SK-N-SH treated with all-trans-retinoic acid at 6 μM for 48 hours (cell line): Measurements from ENCODE around the gene FAF2.

Experiments
- ATAC-seq: fragments of 200-7000 bp; cut with Tn5 transposase; 3 replicates; pipeline ENCODE4 v1.9.1; 2020; ENCODE audit warnings: mild to moderate bottlenecking, moderate library complexity
- ARNTL ChIP-seq: fragments of 450-650 bp; formaldehyde crosslinking; IDR thresholded peaks from 2 replicates; pipeline ENCODE4 v1.5.0; 2020; ENCODE audit warnings: low read depth, mild to moderate bottlenecking, moderate library complexity, borderline replicate concordance
- CSDC2 ChIP-seq: fragments of 250-450 bp; sonication (Bioruptor Pico); IDR thresholded peaks from 2 replicates; pipeline ENCODE4 v1.5.0; 2020; ENCODE audit warnings: mild to moderate bottlenecking, moderate library complexity
- ESRRG ChIP-seq: fragments of 250-450 bp; sonication (Bioruptor Pico); IDR thresholded peaks from 2 replicates; pipeline ENCODE4 v1.6.1; 2021; ENCODE audit warnings: mild to moderate bottlenecking
- ISL1 ChIP-seq: fragments of 250-450 bp; sonication (Bioruptor Pico); IDR thresholded peaks from 2 replicates; pipeline ENCODE4 v2.1.2; 2022; ENCODE audit warnings: mild to moderate bottlenecking, moderate library complexity
- OSR1 ChIP-seq: fragments of 250-450 bp; sonication (Bioruptor Pico); IDR thresholded peaks from 2 replicates; pipeline ENCODE4 v1.8.0; 2022; ENCODE audit warnings: moderate library complexity, mild to moderate bottlenecking, inconsistent platforms
- PPARA ChIP-seq: fragments of 250-450 bp; sonication (Bioruptor Pico); IDR thresholded peaks from 2 replicates; pipeline ENCODE4 v1.5.0; 2020; ENCODE audit warnings: mild to moderate bottlenecking, borderline replicate concordance
- RARB ChIP-seq: fragments of 250-450 bp; sonication (Bioruptor Pico); IDR thresholded peaks from 2 replicates; pipeline ENCODE4 v1.8.0; 2021; ENCODE audit warnings: mild to moderate bottlenecking, moderate library complexity
- SNAI2 ChIP-seq: fragments of 250-450 bp; sonication (Bioruptor Pico); IDR thresholded peaks from 2 replicates; pipeline ENCODE4 v1.5.0; 2020; ENCODE audit warnings: mild to moderate bottlenecking, moderate library complexity
- TCF4 ChIP-seq: fragments of 250-450 bp; sonication (Bioruptor Pico); IDR thresholded peaks from 2 replicates; pipeline ENCODE4 v1.8.0; 2021; ENCODE audit warnings: mild to moderate bottlenecking, moderate library complexity, borderline replicate concordance
- TOX ChIP-seq: fragments of 250-450 bp; sonication (Bioruptor Pico); IDR thresholded peaks from 2 replicates; pipeline ENCODE4 v1.8.0; 2021; ENCODE audit warnings: mild to moderate bottlenecking, moderate library complexity, borderline replicate concordance
- ZC3H10 ChIP-seq: fragments of 250-450 bp; sonication (Bioruptor Pico); IDR thresholded peaks from 2 replicates; pipeline ENCODE4 v1.5.1; 2021; ENCODE audit warnings: mild to moderate bottlenecking, moderate library complexity
- ZFP30 ChIP-seq: fragments of 450-650 bp; formaldehyde crosslinking; IDR thresholded peaks from 2 replicates; pipeline ENCODE4 v1.5.0; 2022; ENCODE audit warnings: mild to moderate bottlenecking, moderate library complexity
- ZNF565 ChIP-seq: fragments of 450-650 bp; formaldehyde crosslinking; conservative IDR thresholded peaks from 2 replicates; pipeline ENCODE4 v1.5.0; 2020; ENCODE audit warnings: low read depth, mild to moderate bottlenecking, moderate library complexity
- ZNF70 ChIP-seq: fragments of 450-650 bp; formaldehyde crosslinking; IDR thresholded peaks from 2 replicates; pipeline ENCODE4 v1.5.0; 2020; ENCODE audit warnings: mild to moderate bottlenecking, moderate library complexity
- ZNF8 ChIP-seq: fragments of 450-650 bp; formaldehyde crosslinking; IDR thresholded peaks from 2 replicates; pipeline ENCODE4 v1.5.0; 2020; ENCODE audit warnings: mild to moderate bottlenecking, moderate library complexity
- TF ChIP-seq, protein P1 (sequence below): fragments of 250-450 bp; sonication (Bioruptor Pico); IDR thresholded peaks from 2 replicates; pipeline ENCODE4 v1.8.0; 2020; ENCODE audit warnings: mild to moderate bottlenecking, moderate library complexity, borderline replicate concordance
- TF ChIP-seq, protein P2 (sequence below): fragments of 250-450 bp; sonication (Bioruptor Pico); IDR thresholded peaks from 2 replicates; pipeline ENCODE4 v1.5.0; 2020; ENCODE audit warnings: mild to moderate bottlenecking, moderate library complexity
- TF ChIP-seq, protein P3 (sequence below): fragments of 250-450 bp; sonication (Bioruptor Pico); IDR thresholded peaks from 2 replicates; pipeline ENCODE4 v1.5.1; 2020; ENCODE audit warnings: low read depth, mild to moderate bottlenecking, moderate library complexity
- TF ChIP-seq, protein P4 (sequence below): fragments of 250-450 bp; sonication (Bioruptor Pico); IDR thresholded peaks from 2 replicates; pipeline ENCODE4 v1.5.1; 2021; ENCODE audit warnings: mild to moderate bottlenecking, moderate library complexity
- TF ChIP-seq, protein P5 (sequence below): fragments of 250-450 bp; sonication (Bioruptor Pico); IDR thresholded peaks from 2 replicates; pipeline ENCODE4 v1.8.0; 2021; ENCODE audit warnings: low read depth, mild to moderate bottlenecking, moderate library complexity, borderline replicate concordance

The FAF2 gene

DNA sequence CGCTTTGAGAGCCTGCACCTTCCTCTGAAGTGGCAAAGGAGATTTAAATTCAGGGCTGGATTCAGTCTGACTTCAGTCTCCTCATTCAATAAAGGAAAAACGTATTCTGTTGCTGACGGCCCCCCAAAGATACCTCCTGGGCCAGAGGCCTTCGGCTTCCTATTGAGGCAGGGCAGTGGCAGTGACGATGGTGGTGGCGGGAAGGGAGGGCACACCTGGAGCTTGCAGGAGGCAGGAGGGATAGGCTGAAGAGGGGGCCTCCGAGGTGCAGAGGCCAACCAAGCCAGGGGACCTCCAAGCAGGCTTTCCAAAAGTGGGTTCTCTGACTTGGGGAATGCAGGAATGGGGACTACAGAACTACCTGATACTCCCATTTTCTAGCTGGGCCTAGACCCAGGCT lies 73.1 kb downstream of the FAF2 start:
- no peak; the same call in 2 of the 3 replicates for ATAC-seq
- no peak for TF ChIP-seq TCF4
- no peak for TF ChIP-seq ZC3H10
- TF ChIP-seq ZNF8 (CRISPR knock-in tag): no peak
- TF ChIP-seq, protein P1, sequence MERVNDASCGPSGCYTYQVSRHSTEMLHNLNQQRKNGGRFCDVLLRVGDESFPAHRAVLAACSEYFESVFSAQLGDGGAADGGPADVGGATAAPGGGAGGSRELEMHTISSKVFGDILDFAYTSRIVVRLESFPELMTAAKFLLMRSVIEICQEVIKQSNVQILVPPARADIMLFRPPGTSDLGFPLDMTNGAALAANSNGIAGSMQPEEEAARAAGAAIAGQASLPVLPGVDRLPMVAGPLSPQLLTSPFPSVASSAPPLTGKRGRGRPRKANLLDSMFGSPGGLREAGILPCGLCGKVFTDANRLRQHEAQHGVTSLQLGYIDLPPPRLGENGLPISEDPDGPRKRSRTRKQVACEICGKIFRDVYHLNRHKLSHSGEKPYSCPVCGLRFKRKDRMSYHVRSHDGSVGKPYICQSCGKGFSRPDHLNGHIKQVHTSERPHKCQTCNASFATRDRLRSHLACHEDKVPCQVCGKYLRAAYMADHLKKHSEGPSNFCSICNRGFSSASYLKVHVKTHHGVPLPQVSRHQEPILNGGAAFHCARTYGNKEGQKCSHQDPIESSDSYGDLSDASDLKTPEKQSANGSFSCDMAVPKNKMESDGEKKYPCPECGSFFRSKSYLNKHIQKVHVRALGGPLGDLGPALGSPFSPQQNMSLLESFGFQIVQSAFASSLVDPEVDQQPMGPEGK (CRISPR knock-in tag): no peak
- no peak for TF ChIP-seq PPARA (CRISPR knock-in tag)
- TF ChIP-seq, protein P2, sequence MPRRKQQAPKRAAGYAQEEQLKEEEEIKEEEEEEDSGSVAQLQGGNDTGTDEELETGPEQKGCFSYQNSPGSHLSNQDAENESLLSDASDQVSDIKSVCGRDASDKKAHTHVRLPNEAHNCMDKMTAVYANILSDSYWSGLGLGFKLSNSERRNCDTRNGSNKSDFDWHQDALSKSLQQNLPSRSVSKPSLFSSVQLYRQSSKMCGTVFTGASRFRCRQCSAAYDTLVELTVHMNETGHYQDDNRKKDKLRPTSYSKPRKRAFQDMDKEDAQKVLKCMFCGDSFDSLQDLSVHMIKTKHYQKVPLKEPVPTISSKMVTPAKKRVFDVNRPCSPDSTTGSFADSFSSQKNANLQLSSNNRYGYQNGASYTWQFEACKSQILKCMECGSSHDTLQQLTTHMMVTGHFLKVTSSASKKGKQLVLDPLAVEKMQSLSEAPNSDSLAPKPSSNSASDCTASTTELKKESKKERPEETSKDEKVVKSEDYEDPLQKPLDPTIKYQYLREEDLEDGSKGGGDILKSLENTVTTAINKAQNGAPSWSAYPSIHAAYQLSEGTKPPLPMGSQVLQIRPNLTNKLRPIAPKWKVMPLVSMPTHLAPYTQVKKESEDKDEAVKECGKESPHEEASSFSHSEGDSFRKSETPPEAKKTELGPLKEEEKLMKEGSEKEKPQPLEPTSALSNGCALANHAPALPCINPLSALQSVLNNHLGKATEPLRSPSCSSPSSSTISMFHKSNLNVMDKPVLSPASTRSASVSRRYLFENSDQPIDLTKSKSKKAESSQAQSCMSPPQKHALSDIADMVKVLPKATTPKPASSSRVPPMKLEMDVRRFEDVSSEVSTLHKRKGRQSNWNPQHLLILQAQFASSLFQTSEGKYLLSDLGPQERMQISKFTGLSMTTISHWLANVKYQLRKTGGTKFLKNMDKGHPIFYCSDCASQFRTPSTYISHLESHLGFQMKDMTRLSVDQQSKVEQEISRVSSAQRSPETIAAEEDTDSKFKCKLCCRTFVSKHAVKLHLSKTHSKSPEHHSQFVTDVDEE (CRISPR knock-in tag): no peak
- TF ChIP-seq, protein P3, sequence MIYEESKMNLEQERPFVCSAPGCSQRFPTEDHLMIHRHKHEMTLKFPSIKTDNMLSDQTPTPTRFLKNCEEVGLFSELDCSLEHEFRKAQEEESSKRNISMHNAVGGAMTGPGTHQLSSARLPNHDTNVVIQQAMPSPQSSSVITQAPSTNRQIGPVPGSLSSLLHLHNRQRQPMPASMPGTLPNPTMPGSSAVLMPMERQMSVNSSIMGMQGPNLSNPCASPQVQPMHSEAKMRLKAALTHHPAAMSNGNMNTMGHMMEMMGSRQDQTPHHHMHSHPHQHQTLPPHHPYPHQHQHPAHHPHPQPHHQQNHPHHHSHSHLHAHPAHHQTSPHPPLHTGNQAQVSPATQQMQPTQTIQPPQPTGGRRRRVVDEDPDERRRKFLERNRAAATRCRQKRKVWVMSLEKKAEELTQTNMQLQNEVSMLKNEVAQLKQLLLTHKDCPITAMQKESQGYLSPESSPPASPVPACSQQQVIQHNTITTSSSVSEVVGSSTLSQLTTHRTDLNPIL (CRISPR knock-in tag): no peak
- TF ChIP-seq RARB (CRISPR knock-in tag): no peak
- TF ChIP-seq TOX: no peak
- TF ChIP-seq ZNF565 (CRISPR knock-in tag): no peak
- TF ChIP-seq ARNTL (CRISPR knock-in tag): no peak
- TF ChIP-seq SNAI2 (CRISPR knock-in tag): no peak
- TF ChIP-seq, protein P4, sequence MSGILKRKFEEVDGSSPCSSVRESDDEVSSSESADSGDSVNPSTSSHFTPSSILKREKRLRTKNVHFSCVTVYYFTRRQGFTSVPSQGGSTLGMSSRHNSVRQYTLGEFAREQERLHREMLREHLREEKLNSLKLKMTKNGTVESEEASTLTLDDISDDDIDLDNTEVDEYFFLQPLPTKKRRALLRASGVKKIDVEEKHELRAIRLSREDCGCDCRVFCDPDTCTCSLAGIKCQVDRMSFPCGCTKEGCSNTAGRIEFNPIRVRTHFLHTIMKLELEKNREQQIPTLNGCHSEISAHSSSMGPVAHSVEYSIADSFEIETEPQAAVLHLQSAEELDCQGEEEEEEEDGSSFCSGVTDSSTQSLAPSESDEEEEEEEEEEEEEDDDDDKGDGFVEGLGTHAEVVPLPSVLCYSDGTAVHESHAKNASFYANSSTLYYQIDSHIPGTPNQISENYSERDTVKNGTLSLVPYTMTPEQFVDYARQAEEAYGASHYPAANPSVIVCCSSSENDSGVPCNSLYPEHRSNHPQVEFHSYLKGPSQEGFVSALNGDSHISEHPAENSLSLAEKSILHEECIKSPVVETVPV (CRISPR knock-in tag): no peak
- no peak for TF ChIP-seq OSR1 (CRISPR knock-in tag)
- no peak for TF ChIP-seq ZNF70 (CRISPR knock-in tag)
- TF ChIP-seq, protein P5, sequence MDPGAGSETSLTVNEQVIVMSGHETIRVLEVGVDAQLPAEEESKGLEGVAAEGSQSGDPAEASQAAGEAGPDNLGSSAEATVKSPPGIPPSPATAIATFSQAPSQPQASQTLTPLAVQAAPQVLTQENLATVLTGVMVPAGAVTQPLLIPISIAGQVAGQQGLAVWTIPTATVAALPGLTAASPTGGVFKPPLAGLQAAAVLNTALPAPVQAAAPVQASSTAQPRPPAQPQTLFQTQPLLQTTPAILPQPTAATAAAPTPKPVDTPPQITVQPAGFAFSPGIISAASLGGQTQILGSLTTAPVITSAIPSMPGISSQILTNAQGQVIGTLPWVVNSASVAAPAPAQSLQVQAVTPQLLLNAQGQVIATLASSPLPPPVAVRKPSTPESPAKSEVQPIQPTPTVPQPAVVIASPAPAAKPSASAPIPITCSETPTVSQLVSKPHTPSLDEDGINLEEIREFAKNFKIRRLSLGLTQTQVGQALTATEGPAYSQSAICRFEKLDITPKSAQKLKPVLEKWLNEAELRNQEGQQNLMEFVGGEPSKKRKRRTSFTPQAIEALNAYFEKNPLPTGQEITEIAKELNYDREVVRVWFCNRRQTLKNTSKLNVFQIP (CRISPR knock-in tag): no peak
- no peak for TF ChIP-seq CSDC2 (CRISPR knock-in tag)
- no peak for TF ChIP-seq ISL1 (CRISPR knock-in tag)
- no peak for TF ChIP-seq ESRRG

DNA sequence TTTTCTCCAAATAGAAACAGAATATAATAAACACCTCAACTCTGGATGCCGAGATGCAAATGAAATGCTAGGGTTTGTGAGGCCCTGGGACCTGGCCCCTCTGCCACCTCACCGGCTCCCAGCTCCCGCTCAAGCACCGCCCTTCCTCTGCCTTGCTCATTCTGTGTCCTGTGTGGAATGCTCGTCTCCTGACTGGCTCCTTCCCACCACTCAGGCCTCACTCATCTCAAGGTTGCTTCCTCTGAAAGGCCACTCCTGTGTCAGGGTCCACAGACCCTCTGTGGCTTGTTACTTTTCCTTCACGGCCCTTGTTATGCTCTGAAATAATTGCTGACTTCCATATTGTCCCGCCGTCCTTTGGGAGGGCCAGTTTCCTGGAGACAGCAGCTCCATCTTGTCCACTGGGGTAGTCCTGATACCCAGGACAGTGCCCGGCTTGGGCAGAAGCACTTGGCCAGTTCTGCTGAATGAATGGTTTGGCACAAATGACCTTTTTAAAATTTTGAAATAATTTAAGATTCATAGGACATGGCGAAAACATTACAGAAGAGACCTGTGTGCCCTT lies 73.6 kb downstream of the FAF2 start:
- peak; percentile 17; the same call in 2 of the 3 replicates for ATAC-seq
- TF ChIP-seq, protein P4 (CRISPR knock-in tag): no peak
- no peak for TF ChIP-seq ZFP30 (CRISPR knock-in tag)
- no peak for TF ChIP-seq SNAI2 (CRISPR knock-in tag)
- TF ChIP-seq, protein P3 (CRISPR knock-in tag): no peak
- TF ChIP-seq TCF4: no peak
- no peak for TF ChIP-seq ARNTL (CRISPR knock-in tag)
